ENCODE results near the gene MPRIP. TPM values are rescaled to one million over a fixed set of nuclear protein-coding genes. Genes with fewer than 3 reads are reported as not detected.

The MPRIP gene
- total and polyA plus RNA-seq, 2 experiments from 2014 or later = 80.4 to 172 TPM

- no peak for TF ChIP-seq CTCF (IDR thresholded peaks at IDR 0.05; ENCODE audit: low read depth, low read length)
- peaks cover 2% of the 10 kb centered on the region for H3K36me3 ChIP-seq
- H3K27ac ChIP-seq = no peak overlapping the region
- H3K4me1 ChIP-seq (ENCODE audit: low read depth) = peaks cover 19% of the 10 kb centered on the region
- H3K27me3 ChIP-seq = no peaks in the 10 kb centered on the region
- H3K9me3 ChIP-seq (ENCODE audit: low read depth) = no peaks in the 10 kb centered on the region
- no peak overlapping the region for H3K4me3 ChIP-seq
- no peak for DNase-seq (ENCODE audit: low read depth in 1 of 2, low spot score in 1 of 2)
These were observed 80.7 kb downstream of the MPRIP start for GRCh38 chr17:17122781-17123483.

GRCh38 chr17:17124341-17124740 lies 82.1 kb downstream of the MPRIP start:
- H3K27me3 ChIP-seq = no peaks in the 10 kb centered on the region
- H3K9me3 ChIP-seq (ENCODE audit: low read depth) = no peaks in the 10 kb centered on the region
- H3K4me3 ChIP-seq = no peak overlapping the region
- peaks cover 19% of the 10 kb centered on the region for H3K4me1 ChIP-seq (ENCODE audit: low read depth)
- H3K36me3 ChIP-seq = peaks cover 2% of the 10 kb centered on the region
- no peak overlapping the region for H3K27ac ChIP-seq
- DNase-seq (ENCODE audit: low read depth in 1 of 2, low spot score in 1 of 2) = no peak
- no peak for TF ChIP-seq CTCF (IDR thresholded peaks at IDR 0.05; ENCODE audit: low read depth, low read length)

GRCh38 chr17:17125136-17126084 lies 83.2 kb downstream of the MPRIP start:
- Histone ChIP-seq H3K36me3 (peaks cover 2% of the 10 kb centered on the region), H3K9me3 (ENCODE audit: low read depth) (no peaks in the 10 kb centered on the region), H3K27me3 (no peaks in the 10 kb centered on the region), H3K4me1 (ENCODE audit: low read depth) (peaks cover 15% of the 10 kb centered on the region), H3K4me3 (no peak overlapping the region), H3K27ac (peak overlapping the region; percentile 45)
- TF ChIP-seq CTCF (IDR thresholded peaks at IDR 0.05; ENCODE audit: low read depth, low read length) = no peak
- DNase-seq (ENCODE audit: low read depth in 1 of 2, low spot score in 1 of 2) = no peak

- no peak for TF ChIP-seq CTCF (IDR thresholded peaks at IDR 0.05; ENCODE audit: low read depth, low read length)
- H3K4me1 ChIP-seq (ENCODE audit: low read depth) = peaks cover 14% of the 10 kb centered on the region
These were observed 84.2 kb downstream of the MPRIP start for GRCh38 chr17:17126131-17127110.

GRCh38 chr17:17127156-17127555 lies 84.9 kb downstream of the MPRIP start:
- TF ChIP-seq CTCF (IDR thresholded peaks at IDR 0.05; ENCODE audit: low read depth, low read length) = no peak
- peaks cover 11% of the 10 kb centered on the region for H3K36me3 ChIP-seq

More at GRCh38 chr17:17126131-17127110, 84.2 kb downstream of the MPRIP start:
- Histone ChIP-seq H3K4me3 (no peak overlapping the region), H3K36me3 (peaks cover 8% of the 10 kb centered on the region), H3K9me3 (ENCODE audit: low read depth) (no peaks in the 10 kb centered on the region), H3K27ac (peak overlapping the region; percentile 45), H3K27me3 (no peaks in the 10 kb centered on the region)
- DNase-seq (ENCODE audit: low read depth in 1 of 2, low spot score in 1 of 2) = peak in 1 of 2 donors; percentile 36

More at GRCh38 chr17:17127156-17127555, 84.9 kb downstream of the MPRIP start:
- peak overlapping the region; percentile 45 for H3K27ac ChIP-seq
- H3K9me3 ChIP-seq (ENCODE audit: low read depth) = no peaks in the 10 kb centered on the region
- H3K4me3 ChIP-seq = no peak overlapping the region
- DNase-seq (ENCODE audit: low read depth in 1 of 2, low spot score in 1 of 2) = no peak
- peaks cover 14% of the 10 kb centered on the region for H3K4me1 ChIP-seq (ENCODE audit: low read depth)
- no peaks in the 10 kb centered on the region for H3K27me3 ChIP-seq
